Transverse colon (tissue), 4 donors: ENCODE measurements around the gene RTRAF.

Source experiments
- CTCF ChIP-seq, 5 experiments: fragments of 200-600 bp in 3 of 5; fragments of 450-650 bp in 2 of 5; sonication (generic) in 3 of 5; IDR thresholded peaks; 1 replicate in 2 of 5; 2 replicates in 3 of 5; pipeline ENCODE4 v1.5.1; 2016 to 2017; ENCODE audit warnings: antibody characterized with exemption in 5 of 5, inconsistent platforms in 3 of 5, mild to moderate bottlenecking in 2 of 5, moderate library complexity in 1 of 5
- POLR2AphosphoS5 ChIP-seq, 3 donors: sonication (generic); formaldehyde crosslinking; IDR thresholded peaks; one replicate each; pipeline ENCODE4 v1.6.1; 2016; ENCODE audit warnings: antibody characterized with exemption in 3 of 3

- TF ChIP-seq CTCF (IDR thresholded peaks at IDR 0.05) (no peak), POLR2AphosphoS5 (IDR thresholded peaks at IDR 0.05) (no peak)
Measured at GRCh38 chr14:52020866-52021717, 31.7 kb downstream of the RTRAF start.
